Progenitor cell of endocrine pancreas (in vitro differentiated cells): ENCODE measurements around the gene SDCBP2. TPM values are rescaled to one million over a fixed set of nuclear protein-coding genes. Genes with fewer than 3 reads are reported as not detected.
A peak's percentile ranks its signal among the peaks of the same experiment; 100 is the strongest.

Experiments
- DNase-seq: peaks from one replicate; pipeline ENCODE4 v3.0.0; 2021; ENCODE audit warnings: low spot score; ENCODE audit not compliant: unreplicated experiment
- H3K27ac Mint-ChIP-seq: 2 replicates; pipeline ENCODE4 v1.8.0; 2021; ENCODE audit warnings: mild to moderate bottlenecking, moderate library complexity, mixed read lengths
- H3K27me3 Mint-ChIP-seq: 2 replicates; pipeline ENCODE4 v1.8.0; 2021; ENCODE audit warnings: mixed read lengths
- H3K36me3 Mint-ChIP-seq: 2 replicates; pipeline ENCODE4 v1.8.0; 2022; ENCODE audit warnings: mixed read lengths; ENCODE audit not compliant: insufficient read depth
- H3K4me1 Mint-ChIP-seq: 2 replicates; pipeline ENCODE4 v1.8.0; 2021; ENCODE audit warnings: low read depth, mixed read lengths
- H3K4me3 Mint-ChIP-seq: 2 replicates; pipeline ENCODE4 v1.8.0; 2021; ENCODE audit warnings: low read depth, mild to moderate bottlenecking, moderate library complexity, mixed read lengths
- H3K9me3 Mint-ChIP-seq: 2 replicates; pipeline ENCODE4 v1.8.0; 2021; ENCODE audit warnings: low read depth, mixed read lengths
- CTCF ChIP-seq: fragments of 200-600 bp; sonication (generic); IDR thresholded peaks from one replicate; pipeline ENCODE4 v1.5.0; 2021; ENCODE audit warnings: antibody characterized with exemption, mild to moderate bottlenecking; ENCODE audit not compliant: unreplicated experiment
- total RNA-seq: library from RNA; stranded (reverse); gene quantifications from 2 replicates; pipeline ENCODE4 v1.2.1, GENCODE V29; 2021

The SDCBP2 gene
- total RNA-seq, 1 donor from 2014 or later = 2.0 TPM

- Mint-ChIP-seq H3K27ac (no peak overlapping the region), H3K9me3 (no peaks in the 10 kb centered on the region), H3K4me3 (no peak overlapping the region), H3K36me3 (no peaks in the 10 kb centered on the region), H3K27me3 (peaks cover 20% of the 10 kb centered on the region), H3K4me1 (no peaks in the 10 kb centered on the region)
- no peak for DNase-seq
- no peak for TF ChIP-seq CTCF
Observed at GRCh38 chr20:1315804-1316203, 13.1 kb downstream of the SDCBP2 start.

GRCh38 chr20:1313236-1313964 is 15.5 kb downstream of the SDCBP2 start:
- Mint-ChIP-seq H3K9me3 (no peaks in the 10 kb centered on the region), H3K4me1 (no peaks in the 10 kb centered on the region), H3K36me3 (no peaks in the 10 kb centered on the region), H3K27ac (no peak overlapping the region), H3K27me3 (peaks cover 20% of the 10 kb centered on the region), H3K4me3 (no peak overlapping the region)
- TF ChIP-seq CTCF = peak; percentile 99
- peak; percentile 73 for DNase-seq

GRCh38 chr20:1312904-1313235 is 16.1 kb downstream of the SDCBP2 start:
- no peak for DNase-seq
- Mint-ChIP-seq H3K27me3 (peaks cover 18% of the 10 kb centered on the region), H3K27ac (no peak overlapping the region), H3K9me3 (no peaks in the 10 kb centered on the region), H3K4me1 (no peaks in the 10 kb centered on the region), H3K36me3 (no peaks in the 10 kb centered on the region), H3K4me3 (no peak overlapping the region)
- TF ChIP-seq CTCF = no peak

- DNase-seq = no peak
- Mint-ChIP-seq H3K36me3 (no peaks in the 10 kb centered on the region), H3K9me3 (no peaks in the 10 kb centered on the region), H3K4me3 (no peak overlapping the region), H3K27ac (no peak overlapping the region), H3K4me1 (no peaks in the 10 kb centered on the region), H3K27me3 (peaks cover 18% of the 10 kb centered on the region)
- no peak for TF ChIP-seq CTCF
Observed at GRCh38 chr20:1312308-1312707, 16.6 kb downstream of the SDCBP2 start.

- no peaks in the 10 kb centered on the region for H3K9me3 Mint-ChIP-seq
- no peak for DNase-seq
- H3K4me3 Mint-ChIP-seq = no peak overlapping the region
- H3K36me3 Mint-ChIP-seq = no peaks in the 10 kb centered on the region
- no peak for TF ChIP-seq CTCF
- H3K4me1 Mint-ChIP-seq = no peaks in the 10 kb centered on the region
- H3K27me3 Mint-ChIP-seq = peaks cover 13% of the 10 kb centered on the region
- no peak overlapping the region for H3K27ac Mint-ChIP-seq
Observed at GRCh38 chr20:1310506-1311190, 18.3 kb downstream of the SDCBP2 start.
